HT1080 (cell line): ENCODE data around the gene HOXA7. TPM values are rescaled to one million over a fixed set of nuclear protein-coding genes. Genes with fewer than 3 reads are reported as not detected.

Source experiments
- DNase-seq: peaks from one replicate; pipeline ENCODE4 v3.0.0-alpha.2; 2015; ENCODE audit warnings: low read depth
- total RNA-seq: library from RNA; depleted of rRNA; stranded (reverse); fragments of >200 nt; shearing (Covaris generic); gene quantifications from 2 replicates; pipeline ENCODE4 v1.2.3, GENCODE V29; 2014

Gene HOXA7
- total RNA-seq, 1 experiment from 2014 or later = not detected

GRCh38 chr7:27148756-27149641 is 7.5 kb downstream of the HOXA7 start:
- no peak for DNase-seq

GRCh38 chr7:27148031-27148755 is 8.3 kb downstream of the HOXA7 start:
- DNase-seq = no peak

GRCh38 chr7:27147199-27148030 is 9.1 kb downstream of the HOXA7 start, which contains the start of gene HOXA6:
TSS of gene HOXA6 (minus strand) at chr7:27147774. CDS start at chr7:27147749, 25 bp downstream.
- DNase-seq = no peak

GRCh38 chr7:27146491-27147198 is 9.8 kb downstream of the HOXA7 start:
- no peak for DNase-seq

- no peak for DNase-seq
These were observed 10.5 kb downstream of the HOXA7 start for GRCh38 chr7:27145914-27146412.

GRCh38 chr7:27145165-27145913 is 11.1 kb downstream of the HOXA7 start:
- DNase-seq = no peak

- DNase-seq = no peak
These were observed 11.7 kb downstream of the HOXA7 start for GRCh38 chr7:27144781-27145164.

GRCh38 chr7:27143950-27144780 is 12.3 kb downstream of the HOXA7 start:
- DNase-seq = no peak

GRCh38 chr7:27143023-27143949 is 13.2 kb downstream of the HOXA7 start, which contains the start of gene HOXA5:
TSS of gene HOXA5 (minus strand) at chr7:27143681. CDS start at chr7:27143607, 74 bp downstream.
- DNase-seq = no peak

- no peak for DNase-seq
These were observed 13.9 kb downstream of the HOXA7 start for GRCh38 chr7:27142580-27143022.

GRCh38 chr7:27141923-27142579 is 14.4 kb downstream of the HOXA7 start:
- no peak for DNase-seq

GRCh38 chr7:27141137-27141922 is 15.1 kb downstream of the HOXA7 start:
- DNase-seq = no peak

- DNase-seq = no peak
These were observed 16.2 kb downstream of the HOXA7 start for GRCh38 chr7:27140126-27140857.

- DNase-seq = no peak
These were observed 16.9 kb downstream of the HOXA7 start for GRCh38 chr7:27139334-27140125.

- DNase-seq = no peak
These were observed 17.5 kb downstream of the HOXA7 start for GRCh38 chr7:27138985-27139333.
